Panc1 (cell line): ENCODE results near the gene TPGS2.
A peak's percentile ranks its signal among the peaks of the same experiment; 100 is the strongest.

ENCODE experiments used
- POLR2AphosphoS5 ChIP-seq: IDR thresholded peaks from 2 replicates; pipeline ENCODE4 v1.6.1; 2012; ENCODE audit warnings: mild to moderate bottlenecking, low read depth, low read length, moderate library complexity
- SIN3A ChIP-seq: IDR thresholded peaks from 2 replicates; pipeline ENCODE4 v1.6.1; 2012; ENCODE audit warnings: low read depth, mild to moderate bottlenecking, low read length, moderate library complexity, borderline replicate concordance; ENCODE audit not compliant: insufficient read depth
- TCF7L2 ChIP-seq: IDR thresholded peaks from 2 replicates; pipeline ENCODE4 v1.6.1; 2011; ENCODE audit warnings: mild to moderate bottlenecking, low read depth, low read length, inconsistent platforms
- TF ChIP-seq, protein P1 (sequence below): fragments of 450-650 bp; IDR thresholded peaks from 2 replicates; pipeline ENCODE4 v1.5.1; 2017; ENCODE audit warnings: mild to moderate bottlenecking
- TF ChIP-seq, protein P2 (sequence below), 2 experiments: IDR thresholded peaks; 2 replicates each; pipeline ENCODE4 v1.6.1; 2011 to 2012; ENCODE audit warnings: low read depth in 2 of 2, control low read depth in 1 of 2, low read length in 1 of 2, mild to moderate bottlenecking in 1 of 2, moderate library complexity in 1 of 2; ENCODE audit not compliant: insufficient read depth in 1 of 2

- TF ChIP-seq, protein P1, sequence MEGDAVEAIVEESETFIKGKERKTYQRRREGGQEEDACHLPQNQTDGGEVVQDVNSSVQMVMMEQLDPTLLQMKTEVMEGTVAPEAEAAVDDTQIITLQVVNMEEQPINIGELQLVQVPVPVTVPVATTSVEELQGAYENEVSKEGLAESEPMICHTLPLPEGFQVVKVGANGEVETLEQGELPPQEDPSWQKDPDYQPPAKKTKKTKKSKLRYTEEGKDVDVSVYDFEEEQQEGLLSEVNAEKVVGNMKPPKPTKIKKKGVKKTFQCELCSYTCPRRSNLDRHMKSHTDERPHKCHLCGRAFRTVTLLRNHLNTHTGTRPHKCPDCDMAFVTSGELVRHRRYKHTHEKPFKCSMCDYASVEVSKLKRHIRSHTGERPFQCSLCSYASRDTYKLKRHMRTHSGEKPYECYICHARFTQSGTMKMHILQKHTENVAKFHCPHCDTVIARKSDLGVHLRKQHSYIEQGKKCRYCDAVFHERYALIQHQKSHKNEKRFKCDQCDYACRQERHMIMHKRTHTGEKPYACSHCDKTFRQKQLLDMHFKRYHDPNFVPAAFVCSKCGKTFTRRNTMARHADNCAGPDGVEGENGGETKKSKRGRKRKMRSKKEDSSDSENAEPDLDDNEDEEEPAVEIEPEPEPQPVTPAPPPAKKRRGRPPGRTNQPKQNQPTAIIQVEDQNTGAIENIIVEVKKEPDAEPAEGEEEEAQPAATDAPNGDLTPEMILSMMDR = peak; percentile 33
- TF ChIP-seq POLR2AphosphoS5 (no peak), TCF7L2 (no peak), SIN3A (no peak)
- TF ChIP-seq, protein P2, sequence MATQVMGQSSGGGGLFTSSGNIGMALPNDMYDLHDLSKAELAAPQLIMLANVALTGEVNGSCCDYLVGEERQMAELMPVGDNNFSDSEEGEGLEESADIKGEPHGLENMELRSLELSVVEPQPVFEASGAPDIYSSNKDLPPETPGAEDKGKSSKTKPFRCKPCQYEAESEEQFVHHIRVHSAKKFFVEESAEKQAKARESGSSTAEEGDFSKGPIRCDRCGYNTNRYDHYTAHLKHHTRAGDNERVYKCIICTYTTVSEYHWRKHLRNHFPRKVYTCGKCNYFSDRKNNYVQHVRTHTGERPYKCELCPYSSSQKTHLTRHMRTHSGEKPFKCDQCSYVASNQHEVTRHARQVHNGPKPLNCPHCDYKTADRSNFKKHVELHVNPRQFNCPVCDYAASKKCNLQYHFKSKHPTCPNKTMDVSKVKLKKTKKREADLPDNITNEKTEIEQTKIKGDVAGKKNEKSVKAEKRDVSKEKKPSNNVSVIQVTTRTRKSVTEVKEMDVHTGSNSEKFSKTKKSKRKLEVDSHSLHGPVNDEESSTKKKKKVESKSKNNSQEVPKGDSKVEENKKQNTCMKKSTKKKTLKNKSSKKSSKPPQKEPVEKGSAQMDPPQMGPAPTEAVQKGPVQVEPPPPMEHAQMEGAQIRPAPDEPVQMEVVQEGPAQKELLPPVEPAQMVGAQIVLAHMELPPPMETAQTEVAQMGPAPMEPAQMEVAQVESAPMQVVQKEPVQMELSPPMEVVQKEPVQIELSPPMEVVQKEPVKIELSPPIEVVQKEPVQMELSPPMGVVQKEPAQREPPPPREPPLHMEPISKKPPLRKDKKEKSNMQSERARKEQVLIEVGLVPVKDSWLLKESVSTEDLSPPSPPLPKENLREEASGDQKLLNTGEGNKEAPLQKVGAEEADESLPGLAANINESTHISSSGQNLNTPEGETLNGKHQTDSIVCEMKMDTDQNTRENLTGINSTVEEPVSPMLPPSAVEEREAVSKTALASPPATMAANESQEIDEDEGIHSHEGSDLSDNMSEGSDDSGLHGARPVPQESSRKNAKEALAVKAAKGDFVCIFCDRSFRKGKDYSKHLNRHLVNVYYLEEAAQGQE (IDR thresholded peaks at IDR 0.05; ENCODE audit: insufficient read depth in 1 of 2, low read depth in 2 of 2, low read length in 1 of 2) = no peak
Observed at GRCh38 chr18:36829362-36830157, 758 bp upstream of the TPGS2 start.
